Activated CD4-positive, alpha-beta T cell treated with anti-CD3 and anti-CD28 coated beads, Interleukin-2, amount 10 ng/mL, durations not matched to agents 7 days and 5 days (primary cell): ENCODE measurements around the gene MIS18BP1. TPM values are rescaled to one million over a fixed set of nuclear protein-coding genes. Genes with fewer than 3 reads are reported as not detected.

Experiments used
- CTCF ChIA-PET: fragments of 350-600 bp; sonication (Branson Sonifier 250); formaldehyde crosslinking; loops from one replicate; lab custom pipeline; 2021; ENCODE audit warnings: antibody characterized with exemption; lab: Charles Lee
- POLR2A ChIA-PET: fragments of 350-600 bp; sonication (Branson Sonifier 250); formaldehyde crosslinking; loops from one replicate; lab custom pipeline; 2021; ENCODE audit warnings: antibody characterized with exemption; lab: Charles Lee
- DNase-seq: peaks from one replicate; pipeline ENCODE4 v3.0.0-alpha.2; 2020
- H3K27ac Mint-ChIP-seq: one replicate; pipeline ENCODE4 v1.8.0; 2021; ENCODE audit warnings: mild to moderate bottlenecking, moderate library complexity, mixed read lengths
- H3K27me3 Mint-ChIP-seq: one replicate; pipeline ENCODE4 v1.8.0; 2021; ENCODE audit warnings: mixed read lengths
- H3K36me3 Mint-ChIP-seq: one replicate; pipeline ENCODE4 v1.8.0; 2021; ENCODE audit warnings: low read depth, mixed read lengths
- H3K4me1 Mint-ChIP-seq: one replicate; pipeline ENCODE4 v1.8.0; 2021; ENCODE audit warnings: mixed read lengths
- H3K4me3 Mint-ChIP-seq: one replicate; pipeline ENCODE4 v1.8.0; 2021; ENCODE audit warnings: mild to moderate bottlenecking, moderate library complexity, mixed read lengths
- H3K9me3 Mint-ChIP-seq: one replicate; pipeline ENCODE4 v1.8.0; 2021; ENCODE audit warnings: mixed read lengths
- total RNA-seq, 2 experiments: library from RNA; stranded (reverse); gene quantifications; one replicate each; pipeline ENCODE4 v1.2.3, GENCODE V29; 2021

Gene MIS18BP1
- total RNA-seq, 2 experiments from 2014 or later = 81.9 to 90.6 TPM

DNA sequence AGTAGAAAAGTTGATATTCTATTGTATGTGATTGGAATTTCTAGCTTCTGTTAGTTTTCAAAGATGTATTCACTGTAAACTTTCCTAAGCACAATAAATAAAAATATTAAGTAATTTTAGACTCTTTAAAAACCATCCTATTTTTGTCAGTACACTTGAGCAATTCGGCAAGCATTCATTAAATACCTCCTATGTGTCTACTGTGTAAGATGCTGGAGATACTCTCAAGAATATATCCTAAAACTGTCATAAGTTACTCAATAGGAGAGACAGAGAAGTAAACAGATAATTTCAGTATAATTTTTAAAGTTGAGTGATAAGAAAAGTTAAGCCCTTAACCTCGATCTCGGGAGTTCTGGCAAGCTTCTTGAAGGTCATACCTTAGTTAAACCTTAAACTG lies 71.2 kb downstream of the MIS18BP1 start:
- H3K27ac Mint-ChIP-seq = no peak overlapping the region
- no peak overlapping the region for H3K4me3 Mint-ChIP-seq
- DNase-seq = no peak
- H3K4me1 Mint-ChIP-seq = no peaks in the 10 kb centered on the region
- ChIA-PET POLR2A (no interaction called here), CTCF (no interaction called here)
- no peaks in the 10 kb centered on the region for H3K27me3 Mint-ChIP-seq
- no peaks in the 10 kb centered on the region for H3K9me3 Mint-ChIP-seq
- peaks cover 10% of the 10 kb centered on the region for H3K36me3 Mint-ChIP-seq

DNA sequence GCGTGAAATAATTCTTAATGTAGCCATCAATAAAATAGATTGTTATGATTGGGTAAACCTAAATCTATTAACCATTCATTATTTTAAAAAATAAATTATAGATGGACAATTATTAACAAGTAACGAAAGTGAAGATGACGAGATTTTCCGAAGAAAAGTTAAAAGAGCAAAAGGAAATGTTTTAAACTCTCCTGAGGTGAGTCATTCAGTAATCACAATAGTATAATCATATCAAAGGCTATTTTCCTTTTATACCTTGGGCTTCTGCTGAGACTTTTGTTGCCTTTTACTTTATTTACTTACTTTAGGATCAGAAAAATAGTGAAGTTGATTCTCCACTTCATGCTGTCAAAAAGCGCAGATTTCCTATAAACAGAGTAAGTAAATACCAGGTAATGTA lies 71.7 kb downstream of the MIS18BP1 start:
- Mint-ChIP-seq H3K27me3 (no peaks in the 10 kb centered on the region), H3K4me1 (no peaks in the 10 kb centered on the region), H3K36me3 (peaks cover 11% of the 10 kb centered on the region), H3K27ac (no peak overlapping the region), H3K9me3 (no peaks in the 10 kb centered on the region), H3K4me3 (no peak overlapping the region)
- POLR2A ChIA-PET = no interaction called here
- CTCF ChIA-PET = no interaction called here
- DNase-seq = no peak

DNA sequence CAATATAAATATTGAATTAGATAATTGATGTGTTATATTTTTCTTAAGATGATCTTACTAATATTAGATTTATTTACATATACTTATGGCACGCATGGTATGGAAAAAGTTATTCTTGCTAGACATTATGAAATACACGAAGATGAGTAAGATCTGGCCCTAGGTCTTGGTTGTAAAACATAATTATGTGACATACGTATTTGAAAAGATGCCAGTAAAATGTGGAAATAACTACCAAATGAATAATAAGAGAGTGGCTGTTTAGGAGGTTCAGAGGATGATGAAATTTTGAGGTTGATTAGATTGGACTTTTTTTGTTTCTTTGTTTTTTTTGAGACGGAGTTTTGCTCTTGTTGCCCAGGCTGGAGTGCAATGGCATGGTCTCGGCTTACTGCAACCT lies 75.9 kb downstream of the MIS18BP1 start:
- Mint-ChIP-seq H3K27ac (no peak overlapping the region), H3K27me3 (no peaks in the 10 kb centered on the region), H3K4me1 (no peaks in the 10 kb centered on the region), H3K4me3 (no peak overlapping the region), H3K9me3 (no peaks in the 10 kb centered on the region), H3K36me3 (peaks cover 20% of the 10 kb centered on the region)
- DNase-seq = no peak
- POLR2A ChIA-PET = no interaction called here
- CTCF ChIA-PET = no interaction called here

DNA sequence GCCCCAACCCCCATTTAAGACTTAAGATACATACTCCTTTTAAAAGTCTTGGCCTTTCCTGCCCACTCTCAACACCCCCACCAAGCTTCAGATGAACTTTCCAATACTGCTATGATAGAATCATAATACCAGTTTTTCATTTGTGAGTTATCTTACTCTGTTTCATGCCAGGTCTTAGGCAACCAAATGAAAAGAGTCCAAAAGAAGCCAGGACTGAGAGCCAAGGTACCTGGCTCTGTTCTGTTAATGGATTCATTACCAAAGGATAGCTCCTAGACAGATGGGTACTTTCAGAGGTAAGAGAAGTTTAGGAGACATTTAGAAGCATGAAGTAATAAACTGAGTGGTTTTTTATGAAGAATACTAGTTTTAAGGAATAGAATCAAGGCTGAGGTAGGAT lies 83.1 kb downstream of the MIS18BP1 start:
- Mint-ChIP-seq H3K9me3 (no peaks in the 10 kb centered on the region), H3K27me3 (no peaks in the 10 kb centered on the region), H3K4me3 (no peak overlapping the region), H3K27ac (no peak overlapping the region), H3K36me3 (peaks cover 11% of the 10 kb centered on the region), H3K4me1 (no peaks in the 10 kb centered on the region)
- ChIA-PET POLR2A (no interaction called here), CTCF (interaction anchor here (1.2 kb wide), 1 partner anchor 83 kb away, joined by 3 read pairs; the partner anchor contains the start of gene MIS18BP1)
- DNase-seq = no peak

DNA sequence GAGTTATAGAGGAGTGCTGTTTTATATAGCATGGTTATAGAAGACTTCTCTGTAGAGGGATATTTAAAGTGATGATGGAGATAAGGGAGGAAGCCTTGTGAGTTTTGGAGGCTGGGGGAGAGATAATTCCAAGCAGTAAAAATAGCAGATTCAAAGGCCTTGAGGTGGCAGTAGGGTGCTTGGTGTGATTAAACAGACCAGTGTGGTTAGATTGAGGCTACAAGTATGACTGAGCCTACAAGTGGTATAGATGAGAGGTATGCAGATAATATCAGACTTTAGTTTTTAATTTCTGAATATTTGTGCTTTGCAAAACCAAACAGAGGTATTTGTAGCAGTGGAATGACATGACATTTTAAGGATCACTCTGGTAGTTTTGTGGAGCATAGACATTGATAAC lies 96.9 kb downstream of the MIS18BP1 start:
- Mint-ChIP-seq H3K27me3 (no peaks in the 10 kb centered on the region), H3K9me3 (no peaks in the 10 kb centered on the region), H3K4me1 (peaks cover 6% of the 10 kb centered on the region), H3K36me3 (peaks cover 7% of the 10 kb centered on the region), H3K4me3 (no peak overlapping the region), H3K27ac (no peak overlapping the region)
- DNase-seq = no peak
- POLR2A ChIA-PET = no interaction called here
- CTCF ChIA-PET = no interaction called here

Other genes with a start within 250 kb of the MIS18BP1 start
- 10 to 100 TPM; 37.8 to 38.6 TPM for gene PRPF39, start 169.1 kb downstream of the MIS18BP1 start, total RNA-seq
- 10 to 100 TPM; 64.4 to 69.6 TPM for gene FKBP3, start 118.7 kb downstream of the MIS18BP1 start, total RNA-seq
- gene FANCM, start 117.3 kb downstream of the MIS18BP1 start, total RNA-seq = 10 to 100 TPM; 15.6 to 16.5 TPM